ENCODE measurements around the gene CDCA7. TPM values are rescaled to one million over a fixed set of nuclear protein-coding genes. Genes with fewer than 3 reads are reported as not detected.
"Not testable (repeated sequence)": the region's sequence is repeated elsewhere in the genome, so short reads cannot be mapped to it uniquely, and the experiment has no call there.

The CDCA7 gene
- total RNA-seq, 1 donor from 2014 or later, result 11.4 TPM

- DNase-seq, result no peak
Measured at GRCh38 chr2:173359231-173359630, 4.6 kb downstream of the CDCA7 start.

- DNase-seq, result no peak
Measured at GRCh38 chr2:173370198-173370597, 15.5 kb downstream of the CDCA7 start.

- no peak for DNase-seq
Measured at GRCh38 chr2:173371023-173371422, 16.4 kb downstream of the CDCA7 start.

- no peak for DNase-seq
Measured at GRCh38 chr2:173373290-173373689, 18.6 kb downstream of the CDCA7 start.

GRCh38 chr2:173374634-173375033, 20.0 kb downstream of the CDCA7 start:
- DNase-seq, result no peak

GRCh38 chr2:173385534-173385933, 30.9 kb downstream of the CDCA7 start:
- not testable (repeated sequence) for DNase-seq

- DNase-seq, result no peak
Measured at GRCh38 chr2:173386021-173386737, 31.5 kb downstream of the CDCA7 start.

- DNase-seq, result no peak
Measured at GRCh38 chr2:173386738-173387065, 32.0 kb downstream of the CDCA7 start.

- no peak for DNase-seq
Measured at GRCh38 chr2:173387079-173387478, 32.4 kb downstream of the CDCA7 start.

- DNase-seq, result no peak
Measured at GRCh38 chr2:173387660-173388059, 33.0 kb downstream of the CDCA7 start.

- no peak for DNase-seq
Measured at GRCh38 chr2:173388795-173389194, 34.1 kb downstream of the CDCA7 start.

- no peak for DNase-seq
Measured at GRCh38 chr2:173390036-173390435, 35.4 kb downstream of the CDCA7 start.

GRCh38 chr2:173392731-173393130, 38.1 kb downstream of the CDCA7 start:
- no peak for DNase-seq

- DNase-seq, result no peak
Measured at GRCh38 chr2:173393186-173393585, 38.5 kb downstream of the CDCA7 start.

- DNase-seq, result no peak
Measured at GRCh38 chr2:173393636-173394035, 39.0 kb downstream of the CDCA7 start.

GRCh38 chr2:173394091-173394974, 39.7 kb downstream of the CDCA7 start:
- no peak for DNase-seq

GRCh38 chr2:173395567-173396351, 41.1 kb downstream of the CDCA7 start:
- DNase-seq, result no peak

- DNase-seq, result no peak
Measured at GRCh38 chr2:173397539-173397938, 42.9 kb downstream of the CDCA7 start.

GRCh38 chr2:173399229-173399628, 44.6 kb downstream of the CDCA7 start:
- no peak for DNase-seq

- DNase-seq, result no peak
Measured at GRCh38 chr2:173400760-173401159, 46.1 kb downstream of the CDCA7 start.

- peak; percentile 32 for DNase-seq
Measured at GRCh38 chr2:173401716-173402326, 47.1 kb downstream of the CDCA7 start.

- peak; percentile 86 for DNase-seq
Measured at GRCh38 chr2:173402405-173402974, 47.8 kb downstream of the CDCA7 start.
